HG03439 (cell line): ENCODE data around the gene AVP.
"Not testable (repeated sequence)": the region's sequence is repeated elsewhere in the genome, so short reads cannot be mapped to it uniquely, and the experiment has no call there.

Source experiments
- ATAC-seq: cut with Tn5 transposase; IDR thresholded peaks from one replicate; pipeline ENCODE4 v1.9.1; 2021; ENCODE audit warnings: mild to moderate bottlenecking, moderate library complexity; ENCODE audit not compliant: unreplicated experiment

The AVP gene

GRCh38 chr20:3082955-3083952 is 1.3 kb downstream of the AVP start:
- ATAC-seq = no peak

DNA sequence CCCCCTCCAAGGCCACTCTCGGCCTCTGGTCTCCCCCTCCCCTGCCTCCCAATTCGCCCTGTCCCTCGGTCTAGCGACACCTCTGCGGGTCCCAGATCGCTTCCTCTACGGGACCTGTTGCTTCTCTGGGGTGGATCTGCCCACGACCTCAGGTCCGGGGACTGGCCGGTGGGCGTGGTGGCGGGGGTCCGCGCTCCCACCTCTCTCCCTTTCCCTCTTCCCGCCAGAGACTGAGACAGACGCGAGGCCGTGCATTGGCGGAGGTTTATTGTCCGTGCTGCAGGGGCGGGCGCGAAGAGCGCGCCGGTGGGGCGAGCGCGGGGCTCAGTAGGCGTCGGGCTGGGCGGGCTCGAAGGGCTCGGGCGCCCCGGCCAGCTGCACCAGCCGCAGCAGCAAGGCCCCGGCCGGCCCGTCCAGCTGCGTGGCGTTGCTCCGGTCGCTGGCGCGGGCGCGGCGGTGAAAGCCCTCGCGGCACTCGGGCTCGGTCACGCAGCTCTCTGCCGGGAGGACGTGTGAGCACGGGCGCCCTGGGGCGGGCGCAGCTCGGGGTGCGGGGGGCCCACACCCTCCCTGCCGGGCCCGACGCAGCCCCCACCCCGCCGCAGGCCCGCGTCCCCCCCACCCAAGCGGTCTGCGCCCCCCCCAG is 2.1 kb downstream of the AVP start:
- ATAC-seq = no peak

- ATAC-seq = no peak
These were observed 2.9 kb downstream of the AVP start for GRCh38 chr20:3081641-3082040.

- no peak for ATAC-seq
These were observed 3.6 kb downstream of the AVP start for GRCh38 chr20:3080939-3081388.

DNA sequence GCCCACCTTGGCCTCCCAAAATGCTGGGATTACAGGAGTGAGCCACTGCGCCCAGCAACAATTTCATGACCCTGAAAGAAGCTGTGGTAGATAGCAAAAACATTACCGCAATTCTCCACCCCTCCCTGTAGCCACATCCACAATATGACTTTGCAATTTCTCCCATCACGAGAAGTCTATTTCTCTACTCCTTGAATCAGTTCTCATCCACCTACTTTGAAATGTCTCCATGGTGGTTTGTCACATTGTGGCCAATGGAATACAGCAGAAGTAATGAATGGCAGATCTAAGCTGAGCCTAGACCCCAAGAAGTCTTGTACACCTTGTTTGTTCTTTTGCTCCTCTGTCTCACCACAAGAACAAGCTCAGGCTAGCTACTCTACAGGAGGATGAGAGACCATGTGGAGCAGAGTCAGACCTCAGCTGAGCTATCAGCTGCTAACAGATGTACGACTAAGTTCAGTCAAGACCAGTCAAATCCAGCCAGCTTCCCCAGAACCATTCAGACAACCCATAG is 6.8 kb downstream of the AVP start:
- ATAC-seq = no peak

GRCh38 chr20:3075315-3075714 is 9.2 kb downstream of the AVP start:
- ATAC-seq = not testable (repeated sequence)

- ATAC-seq = no peak
These were observed 9.7 kb downstream of the AVP start for GRCh38 chr20:3074812-3075211.

GRCh38 chr20:3073251-3073643 is 11.3 kb downstream of the AVP start:
- not testable (repeated sequence) for ATAC-seq

DNA sequence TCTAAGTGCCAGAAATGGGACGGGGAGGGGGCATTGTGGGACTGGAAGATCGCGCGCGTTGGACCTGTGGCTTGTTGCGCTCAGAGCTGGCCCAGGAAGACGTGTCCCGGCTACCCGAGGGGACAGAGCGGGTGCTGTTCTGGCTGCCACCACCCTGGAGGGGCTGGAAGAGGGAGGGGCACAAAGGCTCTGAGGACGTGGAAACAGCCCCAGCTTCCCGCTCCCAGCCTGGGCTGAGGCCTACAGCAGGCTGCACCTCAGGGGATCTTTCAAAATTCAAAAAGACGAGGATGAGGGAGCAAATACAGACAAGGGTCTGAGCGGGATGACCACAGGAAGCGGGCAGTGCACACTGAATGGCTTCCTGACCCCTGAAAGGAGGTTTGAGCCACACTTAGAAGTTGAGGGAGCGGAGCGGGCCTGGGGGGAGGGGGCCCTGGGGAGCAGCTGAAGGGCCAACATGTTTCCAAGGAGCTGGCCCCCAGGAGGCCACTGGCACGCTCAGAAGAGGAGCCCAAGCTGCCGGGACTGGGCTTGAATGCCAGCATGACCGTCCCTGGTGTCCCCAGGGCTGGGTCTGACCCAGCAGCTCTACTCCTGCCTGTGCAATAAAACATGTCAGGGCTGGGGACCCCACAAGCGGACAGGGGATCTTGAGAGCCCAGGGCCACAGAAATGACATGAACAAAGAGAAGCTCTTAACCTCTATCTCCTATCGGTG is 11.8 kb downstream of the AVP start:
- no peak for ATAC-seq

DNA sequence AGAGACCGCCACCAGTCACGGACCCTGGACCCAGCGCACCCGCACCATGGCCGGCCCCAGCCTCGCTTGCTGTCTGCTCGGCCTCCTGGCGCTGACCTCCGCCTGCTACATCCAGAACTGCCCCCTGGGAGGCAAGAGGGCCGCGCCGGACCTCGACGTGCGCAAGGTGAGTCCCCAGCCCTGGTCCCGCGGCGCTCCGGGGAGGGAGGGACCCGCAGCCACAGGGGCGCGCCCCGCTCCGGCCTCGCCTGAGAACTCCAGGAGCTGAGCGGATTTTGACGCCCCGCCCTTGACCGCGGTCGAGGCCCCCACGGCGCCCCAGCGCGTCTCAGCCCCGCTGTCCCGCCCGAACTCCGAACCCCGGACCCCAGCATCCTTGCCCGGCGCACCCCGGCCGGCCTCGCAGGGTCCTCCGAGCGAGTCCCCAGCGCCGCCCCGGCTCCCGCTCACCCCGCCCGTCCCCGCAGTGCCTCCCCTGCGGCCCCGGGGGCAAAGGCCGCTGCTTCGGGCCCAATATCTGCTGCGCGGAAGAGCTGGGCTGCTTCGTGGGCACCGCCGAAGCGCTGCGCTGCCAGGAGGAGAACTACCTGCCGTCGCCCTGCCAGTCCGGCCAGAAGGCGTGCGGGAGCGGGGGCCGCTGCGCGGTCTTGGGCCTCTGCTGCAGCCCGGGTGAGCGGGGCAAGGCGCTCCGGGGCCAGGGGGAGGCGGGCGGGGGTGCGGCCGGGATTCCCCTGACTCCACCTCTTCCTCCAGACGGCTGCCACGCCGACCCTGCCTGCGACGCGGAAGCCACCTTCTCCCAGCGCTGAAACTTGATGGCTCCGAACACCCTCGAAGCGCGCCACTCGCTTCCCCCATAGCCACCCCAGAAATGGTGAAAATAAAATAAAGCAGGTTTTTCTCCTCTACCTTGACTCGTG is 12.7 kb downstream of the AVP start, which contains the start of gene OXT:
TSS of gene OXT (plus strand) at position 11 of the 920 bp plus-strand sequence. CDS start at position 47, 36 bp downstream.
- no peak for ATAC-seq

DNA sequence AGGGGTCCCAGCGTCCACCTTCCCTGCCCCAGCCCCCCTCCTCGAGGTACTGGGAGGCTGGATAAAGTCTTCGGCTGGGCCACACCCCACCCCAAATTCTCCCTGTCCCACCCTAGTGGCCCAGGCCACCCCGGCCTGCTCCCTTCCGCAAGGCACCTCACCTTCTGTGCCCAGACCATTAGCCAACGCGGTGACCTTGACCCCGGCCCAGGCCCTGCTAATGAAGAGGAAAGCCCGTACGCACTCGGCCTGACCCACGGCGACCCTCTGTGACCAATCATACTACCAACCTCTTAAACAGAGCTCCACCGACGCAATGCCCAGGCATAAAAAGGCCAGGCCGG is 13.3 kb downstream of the AVP start:
- no peak for ATAC-seq

- ATAC-seq = no peak
These were observed 13.8 kb downstream of the AVP start for GRCh38 chr20:3070725-3071124.

DNA sequence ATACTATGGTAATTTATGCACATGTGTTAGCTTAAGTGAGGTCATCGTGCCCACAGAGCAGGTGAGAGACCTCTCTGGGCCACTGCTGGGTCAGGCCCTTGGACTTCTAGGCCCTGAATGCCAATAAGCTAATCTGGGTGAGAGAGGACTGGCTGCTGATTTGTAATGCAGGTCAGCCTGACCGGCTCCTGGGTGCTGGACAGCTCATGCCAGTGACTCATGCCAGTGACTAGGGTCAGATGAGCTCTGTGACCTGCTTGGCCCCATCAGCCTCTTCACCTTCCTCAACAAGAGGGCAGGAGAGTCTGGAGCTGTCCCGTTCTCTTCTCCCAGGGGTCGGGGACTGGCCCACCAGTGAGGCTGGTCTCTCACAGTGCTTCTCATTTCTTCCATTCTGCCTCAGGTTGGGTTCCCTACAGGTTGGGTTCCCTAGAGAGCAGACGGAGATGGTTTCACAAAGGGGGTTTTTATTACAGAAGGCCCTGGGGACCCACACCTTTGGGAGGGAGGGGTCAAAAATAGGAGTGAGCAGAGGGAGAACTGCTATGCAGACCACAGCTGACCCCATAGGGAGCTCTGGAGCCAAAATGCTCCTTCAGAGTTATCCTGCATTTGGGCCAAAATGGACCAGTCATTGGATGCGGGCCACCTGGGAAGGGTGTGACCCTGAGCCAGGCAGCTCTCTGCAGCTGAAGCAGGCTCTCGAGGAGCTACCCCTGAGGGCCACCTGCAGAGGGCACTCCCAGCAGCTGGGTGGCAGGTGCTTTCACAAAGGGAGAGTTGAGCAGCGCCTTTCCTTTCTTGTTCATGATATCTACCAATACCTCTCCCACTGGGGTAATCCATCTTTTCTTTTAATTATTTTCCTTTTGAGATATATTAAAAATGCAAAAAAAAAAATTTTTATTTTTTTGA is 15.3 kb downstream of the AVP start:
- ATAC-seq = no peak

- no peak for ATAC-seq
These were observed 16.4 kb downstream of the AVP start for GRCh38 chr20:3068075-3068474.

DNA sequence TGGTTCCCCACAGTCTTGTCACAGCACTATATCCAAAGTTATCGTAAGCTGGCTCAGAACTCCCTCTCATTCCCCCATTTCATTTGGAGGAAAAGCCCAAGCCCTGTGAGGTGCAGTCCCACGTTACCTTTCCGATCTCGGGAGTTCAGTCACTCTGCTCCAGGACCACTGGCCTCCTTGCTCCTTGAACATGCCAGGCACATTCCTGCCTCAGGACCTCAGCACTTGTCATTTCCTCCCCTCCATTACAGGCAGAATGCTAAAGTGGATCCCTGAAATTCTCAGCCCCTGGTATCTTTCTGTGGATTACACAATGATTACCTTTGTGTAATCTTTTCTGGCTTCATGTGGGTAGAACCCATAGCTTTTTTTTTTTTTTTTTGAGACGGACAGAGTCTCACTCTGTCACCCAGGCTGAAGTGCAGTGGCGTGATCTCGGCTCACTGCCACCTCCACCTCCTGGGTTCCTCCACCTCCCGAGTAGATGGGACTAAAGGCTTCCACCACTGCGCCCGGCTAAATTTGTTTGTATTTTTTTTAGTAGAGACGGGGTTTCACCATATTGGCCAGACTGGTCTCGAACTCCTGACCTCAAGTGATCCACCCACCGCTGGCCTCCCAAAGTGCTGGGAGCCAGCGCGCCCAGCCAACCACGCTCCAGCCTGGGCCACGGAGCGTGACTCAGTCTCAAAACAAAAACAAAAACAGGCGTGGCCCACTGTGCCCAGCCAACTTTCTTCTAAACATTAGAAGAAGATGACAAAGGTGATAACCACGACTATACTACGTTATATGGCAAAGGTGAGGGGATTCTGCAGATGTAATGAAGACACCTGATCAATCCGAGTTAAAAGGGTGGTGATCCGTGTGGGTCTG is 17.1 kb downstream of the AVP start:
- no peak for ATAC-seq

DNA sequence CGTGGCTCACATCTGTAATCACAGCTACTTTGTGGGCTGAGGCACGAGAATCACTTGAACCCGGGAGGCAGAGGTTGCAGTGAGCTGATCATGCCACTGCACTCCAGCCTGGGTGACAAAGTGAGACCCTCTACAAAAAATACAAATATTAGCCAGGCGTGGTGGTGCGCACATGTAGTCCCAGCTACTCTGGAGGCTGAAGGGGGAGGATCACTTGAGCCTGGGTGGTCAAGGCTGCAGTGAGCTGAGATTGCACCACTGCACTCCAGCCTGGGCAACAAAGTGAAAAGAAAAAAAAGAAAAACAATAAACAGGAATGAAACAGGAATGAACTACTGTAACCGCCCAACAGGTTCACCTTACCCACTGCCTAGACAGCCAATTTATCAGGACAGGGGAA is 20.4 kb downstream of the AVP start:
- not testable (repeated sequence) for ATAC-seq

DNA sequence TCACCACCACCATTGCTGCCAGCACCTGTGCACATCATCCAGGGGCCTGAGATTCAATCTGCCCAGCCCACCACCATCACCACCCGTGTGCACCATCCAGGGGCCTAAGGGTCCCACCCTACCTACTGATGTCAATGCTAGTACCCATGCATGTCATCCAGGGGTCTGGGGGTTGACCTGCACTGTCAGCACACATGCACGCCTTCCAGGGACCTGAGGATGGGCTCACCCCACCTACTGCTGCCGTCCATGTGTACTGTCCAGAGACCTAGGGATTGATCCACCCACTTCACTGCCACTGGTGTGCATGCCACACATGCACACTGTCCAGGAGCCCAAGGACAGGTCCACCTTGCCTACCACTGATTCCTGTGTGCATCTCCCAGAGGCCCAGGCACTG is 25.0 kb downstream of the AVP start:
- ATAC-seq = no peak

- no peak for ATAC-seq
These were observed 33.0 kb downstream of the AVP start for GRCh38 chr20:3051385-3052019.
